Immature natural killer cell (primary cell): ENCODE results near the gene CNIH3. TPM values are rescaled to one million over a fixed set of nuclear protein-coding genes. Genes with fewer than 3 reads are reported as not detected.

Source experiments
- DNase-seq, 3 donors: peaks; one replicate each; pipeline ENCODE4 v3.0.0; 2022; ENCODE audit warnings: mixed read lengths in 1 of 3
- H3K27ac Mint-ChIP-seq, 6 donors: one replicate each; pipeline ENCODE4 v1.8.0; 2020; ENCODE audit warnings: mixed read lengths in 6 of 6, mild to moderate bottlenecking in 5 of 6, inconsistent platforms in 4 of 6, moderate library complexity in 3 of 6
- H3K27me3 Mint-ChIP-seq, 3 donors: one replicate each; pipeline ENCODE4 v1.8.0; 2020 to 2021; ENCODE audit warnings: low read depth in 3 of 3, mild to moderate bottlenecking in 3 of 3, mixed read lengths in 3 of 3, moderate library complexity in 3 of 3, inconsistent platforms in 1 of 3
- H3K36me3 Mint-ChIP-seq, 3 donors: one replicate each; pipeline ENCODE4 v1.8.0; 2020; ENCODE audit warnings: mixed read lengths in 3 of 3, inconsistent platforms in 2 of 3, mild to moderate bottlenecking in 2 of 3
- H3K4me1 Mint-ChIP-seq, 2 donors: one replicate each; pipeline ENCODE4 v1.8.0; 2020; ENCODE audit warnings: inconsistent platforms in 2 of 2, mild to moderate bottlenecking in 2 of 2, mixed read lengths in 2 of 2, moderate library complexity in 1 of 2
- H3K4me3 Mint-ChIP-seq, 5 donors: one replicate each; pipeline ENCODE4 v1.8.0; 2020; ENCODE audit warnings: mild to moderate bottlenecking in 5 of 5, mixed read lengths in 5 of 5, inconsistent platforms in 3 of 5, moderate library complexity in 3 of 5
- H3K9me3 Mint-ChIP-seq, 6 donors: one replicate each; pipeline ENCODE4 v1.8.0; 2020; ENCODE audit warnings: mild to moderate bottlenecking in 6 of 6, mixed read lengths in 6 of 6, inconsistent platforms in 4 of 6, moderate library complexity in 3 of 6
- polyA plus RNA-seq, 3 donors: library from polyadenylated mRNA; unstranded; fragments of 300-500 nt; fragmentation: Illumina TruSeq; gene quantifications; one replicate each; pipeline ENCODE4 v1.2.3, GENCODE V29; 2021

CNIH3 gene
- polyA plus RNA-seq, 3 donors from 2014 or later, result 1.3 to 2.0 (median 1.7) TPM

DNA sequence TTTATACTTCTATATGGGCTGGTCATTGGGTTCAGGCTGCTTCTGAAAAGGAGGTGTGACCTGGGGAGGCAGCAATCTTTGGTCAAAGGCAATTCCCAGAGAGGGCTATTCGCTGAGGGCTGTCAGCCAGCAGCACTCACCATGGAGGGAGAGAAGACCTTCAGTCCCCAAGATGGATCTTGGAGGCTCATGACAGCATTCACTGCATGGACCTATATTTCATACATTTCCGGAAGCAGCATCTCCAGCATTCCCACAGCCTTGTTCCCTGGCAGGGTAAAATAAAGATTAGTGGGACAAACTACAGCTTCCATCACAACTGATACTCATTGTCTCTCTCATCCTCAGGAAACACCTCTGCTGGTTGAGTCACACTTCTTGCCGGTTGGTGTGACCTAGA, 146.6 kb downstream of the CNIH3 start:
- Mint-ChIP-seq H3K27ac (no peak overlapping the region), H3K4me1 (no peaks in the 10 kb centered on the region), H3K4me3 (no peak overlapping the region), H3K36me3 (peaks cover 0 to 4% (median 3%) of the 10 kb centered on the region in 3 donors), H3K27me3 (peaks cover 0 to 7% (median 7%) of the 10 kb centered on the region in 3 donors), H3K9me3 (peaks cover 2 to 11% (median 5%) of the 10 kb centered on the region in 6 donors)
- no peak for DNase-seq

DNA sequence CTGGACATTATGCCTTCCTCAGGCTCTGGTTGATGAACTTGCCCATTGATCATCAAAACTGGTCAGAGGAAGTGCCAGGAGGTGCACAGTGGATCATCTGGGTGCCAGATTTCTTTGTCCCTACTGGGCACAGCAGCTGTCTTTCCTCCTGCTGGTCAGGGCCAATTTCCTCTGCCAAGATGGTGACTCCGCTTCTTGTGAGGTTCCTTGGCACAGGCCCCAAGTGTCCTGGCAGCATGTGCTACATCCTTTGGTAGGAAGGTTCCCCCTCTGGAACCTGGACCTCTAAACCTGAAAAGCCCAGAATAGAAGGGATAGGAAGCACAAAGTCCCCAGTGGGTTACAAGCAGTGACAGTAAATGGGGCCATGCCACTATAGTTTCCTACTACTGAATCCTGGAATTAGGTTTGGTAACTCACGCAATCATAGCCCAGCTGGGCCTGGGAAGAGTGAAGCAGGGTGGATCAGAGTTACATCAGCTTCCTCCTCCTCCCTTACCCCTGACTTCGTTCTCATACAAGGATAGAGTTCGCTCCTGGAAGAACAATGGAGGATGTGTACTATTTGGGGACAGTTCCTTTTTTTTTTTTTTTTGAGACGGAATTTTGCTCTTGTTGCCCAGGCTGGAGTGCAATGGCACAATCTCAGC, 147.1 kb downstream of the CNIH3 start:
- no peak overlapping the region for H3K4me3 Mint-ChIP-seq
- peaks cover 0 to 4% (median 3%) of the 10 kb centered on the region in 3 donors for H3K36me3 Mint-ChIP-seq
- H3K27me3 Mint-ChIP-seq, result peaks cover 0 to 7% (median 6%) of the 10 kb centered on the region in 3 donors
- no peak overlapping the region for H3K27ac Mint-ChIP-seq
- no peak for DNase-seq
- no peaks in the 10 kb centered on the region for H3K4me1 Mint-ChIP-seq
- peaks cover under 1 to 11% (median 4%) of the 10 kb centered on the region in 6 donors for H3K9me3 Mint-ChIP-seq

- no peak overlapping the region for H3K4me3 Mint-ChIP-seq
- H3K9me3 Mint-ChIP-seq, result peaks cover 0 to under 1% (median 0%) of the 10 kb centered on the region in 6 donors
- peaks cover 0 to 6% (median 5%) of the 10 kb centered on the region in 3 donors for H3K27me3 Mint-ChIP-seq
- no peak overlapping the region for H3K27ac Mint-ChIP-seq
- no peak for DNase-seq
- no peaks in the 10 kb centered on the region for H3K36me3 Mint-ChIP-seq
- no peaks in the 10 kb centered on the region for H3K4me1 Mint-ChIP-seq
Observed at GRCh38 chr1:224766266-224766665, 150.1 kb downstream of the CNIH3 start.

GRCh38 chr1:224767031-224767430, 150.9 kb downstream of the CNIH3 start:
- H3K9me3 Mint-ChIP-seq, result peaks cover 0 to 2% (median 0%) of the 10 kb centered on the region in 6 donors
- H3K27ac Mint-ChIP-seq, result no peak overlapping the region
- DNase-seq, result no peak
- H3K4me3 Mint-ChIP-seq, result no peak overlapping the region
- no peaks in the 10 kb centered on the region for H3K36me3 Mint-ChIP-seq
- H3K27me3 Mint-ChIP-seq, result peaks cover 0 to 6% (median 0%) of the 10 kb centered on the region in 3 donors
- H3K4me1 Mint-ChIP-seq, result no peaks in the 10 kb centered on the region

DNA sequence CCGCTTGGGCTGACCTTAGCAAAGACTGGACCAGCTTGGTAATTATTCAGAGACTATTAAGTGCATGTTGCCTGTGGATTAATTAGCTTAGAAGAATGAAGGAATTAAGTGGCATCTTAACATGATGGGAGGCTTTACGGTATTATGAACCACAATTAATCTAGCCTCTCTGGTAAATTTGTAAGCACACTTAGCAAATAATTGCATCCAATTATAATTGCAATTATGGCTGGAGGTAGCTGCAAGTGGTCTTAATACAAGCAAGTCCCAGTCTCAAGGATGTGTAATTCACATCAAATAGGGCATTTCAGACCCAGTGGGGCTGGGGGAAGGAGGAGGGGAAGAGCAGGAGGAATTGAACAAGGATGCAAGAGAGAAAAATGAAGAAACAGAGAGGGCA, 151.6 kb downstream of the CNIH3 start:
- Mint-ChIP-seq H3K4me3 (no peak overlapping the region), H3K27ac (no peak overlapping the region), H3K27me3 (peaks cover 0 to 6% (median 0%) of the 10 kb centered on the region in 3 donors)

GRCh38 chr1:224768971-224769370, 152.9 kb downstream of the CNIH3 start:
- Mint-ChIP-seq H3K27me3 (peaks cover 0 to 4% (median 0%) of the 10 kb centered on the region in 3 donors), H3K36me3 (no peaks in the 10 kb centered on the region), H3K27ac (no peak overlapping the region), H3K4me3 (no peak overlapping the region), H3K9me3 (peaks cover 0 to 2% (median 0%) of the 10 kb centered on the region in 6 donors), H3K4me1 (no peaks in the 10 kb centered on the region)
- DNase-seq, result no peak

More for the DNA sequence above, 151.6 kb downstream of the CNIH3 start:
- Mint-ChIP-seq H3K9me3 (peaks cover 0 to 2% (median 0%) of the 10 kb centered on the region in 6 donors), H3K36me3 (no peaks in the 10 kb centered on the region), H3K4me1 (no peaks in the 10 kb centered on the region)
- DNase-seq, result no peak

- H3K27me3 Mint-ChIP-seq, result peaks cover 0 to 4% (median 0%) of the 10 kb centered on the region in 3 donors
- H3K4me1 Mint-ChIP-seq, result no peaks in the 10 kb centered on the region
- H3K36me3 Mint-ChIP-seq, result no peaks in the 10 kb centered on the region
- peaks cover 0 to 2% (median 0%) of the 10 kb centered on the region in 6 donors for H3K9me3 Mint-ChIP-seq
- H3K4me3 Mint-ChIP-seq, result no peak overlapping the region
- no peak for DNase-seq
- H3K27ac Mint-ChIP-seq, result no peak overlapping the region
Observed at GRCh38 chr1:224769452-224770335, 153.6 kb downstream of the CNIH3 start.

- H3K27ac Mint-ChIP-seq, result no peak overlapping the region
- no peaks in the 10 kb centered on the region for H3K4me1 Mint-ChIP-seq
Observed at GRCh38 chr1:224770336-224770693, 154.2 kb downstream of the CNIH3 start.

GRCh38 chr1:224773646-224774045, 157.5 kb downstream of the CNIH3 start:
- Mint-ChIP-seq H3K4me3 (no peak overlapping the region), H3K4me1 (no peaks in the 10 kb centered on the region), H3K27me3 (peaks cover 0 to 7% (median 3%) of the 10 kb centered on the region in 3 donors), H3K36me3 (no peaks in the 10 kb centered on the region), H3K9me3 (peaks cover 0 to 2% (median 0%) of the 10 kb centered on the region in 6 donors), H3K27ac (no peak overlapping the region)
- DNase-seq, result no peak

More at GRCh38 chr1:224770336-224770693, 154.2 kb downstream of the CNIH3 start:
- Mint-ChIP-seq H3K4me3 (no peak overlapping the region), H3K9me3 (peaks cover 0 to 2% (median 0%) of the 10 kb centered on the region in 6 donors), H3K36me3 (no peaks in the 10 kb centered on the region), H3K27me3 (peaks cover 0 to 4% (median 3%) of the 10 kb centered on the region in 3 donors)
- no peak for DNase-seq

GRCh38 chr1:224774378-224774777, 158.3 kb downstream of the CNIH3 start:
- Mint-ChIP-seq H3K27me3 (peaks cover 0 to 7% (median 3%) of the 10 kb centered on the region in 3 donors), H3K27ac (no peak overlapping the region), H3K4me1 (no peaks in the 10 kb centered on the region), H3K9me3 (peaks cover 0 to 2% (median 0%) of the 10 kb centered on the region in 6 donors), H3K4me3 (no peak overlapping the region), H3K36me3 (no peaks in the 10 kb centered on the region)
- DNase-seq, result no peak

GRCh38 chr1:224777180-224777579, 161.1 kb downstream of the CNIH3 start:
- Mint-ChIP-seq H3K4me1 (no peaks in the 10 kb centered on the region), H3K4me3 (no peak overlapping the region), H3K36me3 (no peaks in the 10 kb centered on the region), H3K27ac (no peak overlapping the region), H3K9me3 (peaks cover 0 to 5% (median 0%) of the 10 kb centered on the region in 6 donors), H3K27me3 (peaks cover 0 to 5% (median 3%) of the 10 kb centered on the region in 3 donors)
- DNase-seq, result no peak

DNA sequence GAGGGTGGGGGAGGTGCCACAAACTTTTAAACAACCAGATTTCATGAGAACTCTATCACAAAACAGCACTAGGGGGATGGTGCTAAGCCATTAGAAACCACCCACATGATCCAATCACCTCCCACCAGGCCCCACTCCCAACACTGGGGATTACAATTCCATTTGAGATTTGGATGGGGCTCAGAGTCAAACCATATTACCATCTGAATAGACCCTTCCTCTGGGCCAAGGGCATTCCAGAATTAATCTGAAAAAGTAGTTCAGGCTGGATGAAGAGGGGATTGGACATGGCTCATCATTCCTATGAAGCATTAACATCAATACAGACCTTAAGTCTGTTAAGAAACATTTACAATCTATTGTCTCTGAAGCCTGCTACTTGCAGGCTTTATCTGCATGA, 163.4 kb downstream of the CNIH3 start:
- H3K36me3 Mint-ChIP-seq, result no peaks in the 10 kb centered on the region
- H3K9me3 Mint-ChIP-seq, result peaks cover 0 to 7% (median 0%) of the 10 kb centered on the region in 6 donors
- peaks cover 6 to 8% of the 10 kb centered on the region in 2 donors for H3K4me1 Mint-ChIP-seq
- no peak for DNase-seq
- H3K27ac Mint-ChIP-seq, result no peak overlapping the region
- H3K4me3 Mint-ChIP-seq, result no peak overlapping the region
- peaks cover 0 to 5% (median 3%) of the 10 kb centered on the region in 3 donors for H3K27me3 Mint-ChIP-seq

GRCh38 chr1:224780736-224781135, 164.6 kb downstream of the CNIH3 start:
- no peaks in the 10 kb centered on the region for H3K36me3 Mint-ChIP-seq
- H3K27ac Mint-ChIP-seq, result no peak overlapping the region
- peaks cover 0 to 5% (median 1%) of the 10 kb centered on the region in 3 donors for H3K27me3 Mint-ChIP-seq
- H3K4me3 Mint-ChIP-seq, result no peak overlapping the region
- no peak for DNase-seq
- peaks cover 0 to 8% (median 0%) of the 10 kb centered on the region in 6 donors for H3K9me3 Mint-ChIP-seq
- H3K4me1 Mint-ChIP-seq, result peaks cover 6 to 8% of the 10 kb centered on the region in 2 donors

DNA sequence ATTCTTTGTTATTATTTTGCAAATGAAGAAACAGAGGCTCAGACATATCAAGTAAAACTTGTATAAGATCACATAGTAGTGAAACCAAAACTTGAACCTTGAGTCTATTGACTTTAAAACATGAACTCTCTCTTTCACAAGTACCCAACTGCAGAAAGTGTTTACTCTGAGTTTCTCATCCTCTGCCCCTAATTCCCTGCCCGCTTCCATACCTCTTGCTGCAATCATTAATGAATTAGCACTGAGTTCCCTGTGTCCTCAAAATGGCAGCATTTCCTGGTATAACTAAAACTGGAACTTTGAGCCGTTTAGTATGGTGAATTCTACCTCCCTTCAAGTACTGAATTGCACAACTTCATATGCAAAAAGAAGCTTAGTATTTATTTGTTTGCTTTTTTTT, 165.7 kb downstream of the CNIH3 start:
- H3K27ac Mint-ChIP-seq, result no peak overlapping the region
- H3K27me3 Mint-ChIP-seq, result peaks cover 0 to 2% (median 1%) of the 10 kb centered on the region in 3 donors
- peaks cover 7 to 10% of the 10 kb centered on the region in 2 donors for H3K4me1 Mint-ChIP-seq
- H3K4me3 Mint-ChIP-seq, result no peak overlapping the region
- DNase-seq, result no peak
- H3K9me3 Mint-ChIP-seq, result peaks cover 0 to 8% (median 0%) of the 10 kb centered on the region in 6 donors
- no peaks in the 10 kb centered on the region for H3K36me3 Mint-ChIP-seq
